ENCODE data around the gene RAP1GAP2.

Gene RAP1GAP2

DNA sequence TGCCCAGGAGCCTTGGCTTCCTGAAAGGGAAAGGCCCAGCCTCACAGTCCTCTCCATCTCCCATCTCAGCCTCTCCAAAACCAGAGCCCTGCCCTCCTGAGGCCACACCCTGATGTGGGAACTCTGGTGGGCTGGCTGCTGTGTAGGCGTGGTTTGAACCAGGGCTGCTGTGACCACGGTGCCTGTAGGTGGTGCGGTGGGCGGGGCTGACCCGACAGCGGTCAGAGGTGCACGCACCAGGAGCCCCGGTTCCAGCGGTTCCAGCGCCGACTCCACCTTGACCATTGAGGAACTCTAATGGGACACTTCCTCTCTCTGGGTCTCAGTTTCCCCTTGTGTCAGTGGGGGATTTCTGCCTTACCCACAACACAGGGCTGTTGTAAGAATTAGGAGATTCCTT, 2.4 kb downstream of the RAP1GAP2 start:
- Histone ChIP-seq H3K36me3 (ENCODE audit: control insufficient read depth in 2 of 2, insufficient read depth in 2 of 2, low read length in 2 of 2) (peaks cover 2 to 6% of the 10 kb centered on the region in 2 donors), H3K27ac (ENCODE audit: low read depth in 2 of 2, low read length in 2 of 2) (no peak overlapping the region), H3K9ac (ENCODE audit: low read depth in 1 of 2, low read length in 2 of 2) (no peak overlapping the region), H3K27me3 (ENCODE audit: control insufficient read depth in 2 of 2, insufficient read depth in 2 of 2, low read length in 2 of 2) (no peaks in the 10 kb centered on the region), H3K4me1 (ENCODE audit: control insufficient read depth in 2 of 2, insufficient read depth in 2 of 2, low read length in 2 of 2) (peaks cover 28 to 33% of the 10 kb centered on the region in 2 donors), H3K9me3 (ENCODE audit: control insufficient read depth in 2 of 2, low read length in 2 of 2) (no peaks in the 10 kb centered on the region), H3K4me3 (ENCODE audit: low read length in 2 of 2) (no peak overlapping the region)

DNA sequence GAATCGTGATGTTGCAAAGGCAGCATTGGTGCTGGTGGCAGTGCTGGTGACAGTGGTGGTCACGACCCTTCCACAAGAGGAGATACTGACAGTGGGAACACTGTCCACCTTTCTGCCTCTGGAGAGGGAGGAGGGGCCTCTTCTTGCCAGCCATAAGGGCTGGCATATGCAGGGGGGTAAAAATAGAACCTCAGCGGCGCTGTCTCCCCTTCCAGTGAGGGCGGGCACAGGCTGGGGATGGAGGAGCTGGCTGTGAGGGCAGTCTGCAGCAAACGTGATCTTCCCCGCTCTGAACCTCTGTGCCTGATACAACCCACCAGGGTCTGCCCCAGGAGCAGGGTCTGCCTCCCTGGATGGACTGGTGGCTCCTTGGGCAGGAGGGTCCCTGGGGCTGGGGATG, 3.4 kb downstream of the RAP1GAP2 start:
- Histone ChIP-seq H3K36me3 (ENCODE audit: control insufficient read depth in 2 of 2, insufficient read depth in 2 of 2, low read length in 2 of 2) (peaks cover 5 to 6% of the 10 kb centered on the region in 2 donors), H3K27ac (ENCODE audit: low read depth in 2 of 2, low read length in 2 of 2) (no peak overlapping the region), H3K9me3 (ENCODE audit: control insufficient read depth in 2 of 2, low read length in 2 of 2) (no peaks in the 10 kb centered on the region), H3K9ac (ENCODE audit: low read depth in 1 of 2, low read length in 2 of 2) (no peak overlapping the region), H3K4me3 (ENCODE audit: low read length in 2 of 2) (no peak overlapping the region), H3K27me3 (ENCODE audit: control insufficient read depth in 2 of 2, insufficient read depth in 2 of 2, low read length in 2 of 2) (no peaks in the 10 kb centered on the region), H3K4me1 (ENCODE audit: control insufficient read depth in 2 of 2, insufficient read depth in 2 of 2, low read length in 2 of 2) (peaks cover 28 to 33% of the 10 kb centered on the region in 2 donors)

DNA sequence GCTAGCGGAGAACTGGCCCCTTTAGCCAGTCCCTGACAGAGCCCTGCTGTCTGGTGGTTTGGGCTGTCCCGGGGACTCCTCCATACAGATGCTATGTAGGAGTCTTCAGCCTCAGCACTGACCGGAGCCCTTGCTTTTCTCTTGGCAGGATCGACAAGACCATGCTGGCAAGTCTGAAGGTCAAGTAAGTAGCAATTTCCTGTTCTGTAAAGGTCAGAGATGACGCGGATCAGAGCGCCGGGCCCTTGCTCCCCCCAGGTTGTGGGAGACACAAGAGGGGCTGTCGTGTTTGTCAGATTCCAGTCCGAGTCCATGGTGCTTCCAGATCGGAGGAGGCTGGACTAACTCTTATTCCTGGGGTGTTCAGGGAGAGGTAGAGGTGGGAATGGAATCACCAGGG, 4.1 kb downstream of the RAP1GAP2 start:
- Histone ChIP-seq H3K4me1 (ENCODE audit: control insufficient read depth in 2 of 2, insufficient read depth in 2 of 2, low read length in 2 of 2) (peaks cover 26 to 30% of the 10 kb centered on the region in 2 donors), H3K9me3 (ENCODE audit: control insufficient read depth in 2 of 2, low read length in 2 of 2) (no peaks in the 10 kb centered on the region)

DNA sequence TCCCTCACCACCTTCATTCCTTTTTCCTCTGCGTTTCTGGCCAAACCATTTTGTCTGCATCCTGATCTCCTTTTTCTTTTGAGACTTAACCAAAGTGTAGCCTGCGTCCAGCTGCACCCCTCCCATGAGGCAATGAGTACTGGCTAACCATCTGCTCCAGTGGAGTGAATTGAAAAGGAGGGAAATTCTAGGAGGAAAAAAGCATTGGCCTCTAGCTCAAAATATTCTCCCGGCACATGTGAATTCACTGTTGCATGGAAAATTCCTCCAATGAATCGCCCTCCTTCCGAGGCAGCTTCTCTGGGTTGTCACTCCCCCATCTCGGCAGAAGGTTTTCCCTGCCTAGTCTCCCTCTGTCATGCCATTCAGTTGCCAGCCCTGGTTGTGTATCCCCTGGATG, 5.6 kb downstream of the RAP1GAP2 start:
- no peaks in the 10 kb centered on the region for H3K9me3 ChIP-seq (ENCODE audit: control insufficient read depth in 2 of 2, low read length in 2 of 2)
- no peaks in the 10 kb centered on the region for H3K27me3 ChIP-seq (ENCODE audit: control insufficient read depth in 2 of 2, insufficient read depth in 2 of 2, low read length in 2 of 2)
- no peak overlapping the region for H3K4me3 ChIP-seq (ENCODE audit: low read length in 2 of 2)
- peaks cover 5 to 6% of the 10 kb centered on the region in 2 donors for H3K36me3 ChIP-seq (ENCODE audit: control insufficient read depth in 2 of 2, insufficient read depth in 2 of 2, low read length in 2 of 2)
- H3K9ac ChIP-seq (ENCODE audit: low read depth in 1 of 2, low read length in 2 of 2): no peak overlapping the region
- H3K4me1 ChIP-seq (ENCODE audit: control insufficient read depth in 2 of 2, insufficient read depth in 2 of 2, low read length in 2 of 2): peaks cover 13 to 16% of the 10 kb centered on the region in 2 donors
- no peak overlapping the region for H3K27ac ChIP-seq (ENCODE audit: low read depth in 2 of 2, low read length in 2 of 2)

More for the DNA sequence above, 4.1 kb downstream of the RAP1GAP2 start:
- no peak overlapping the region for H3K4me3 ChIP-seq (ENCODE audit: low read length in 2 of 2)
- no peaks in the 10 kb centered on the region for H3K27me3 ChIP-seq (ENCODE audit: control insufficient read depth in 2 of 2, insufficient read depth in 2 of 2, low read length in 2 of 2)
- H3K27ac ChIP-seq (ENCODE audit: low read depth in 2 of 2, low read length in 2 of 2): no peak overlapping the region
- H3K9ac ChIP-seq (ENCODE audit: low read depth in 1 of 2, low read length in 2 of 2): no peak overlapping the region
- peaks cover 5 to 6% of the 10 kb centered on the region in 2 donors for H3K36me3 ChIP-seq (ENCODE audit: control insufficient read depth in 2 of 2, insufficient read depth in 2 of 2, low read length in 2 of 2)

DNA sequence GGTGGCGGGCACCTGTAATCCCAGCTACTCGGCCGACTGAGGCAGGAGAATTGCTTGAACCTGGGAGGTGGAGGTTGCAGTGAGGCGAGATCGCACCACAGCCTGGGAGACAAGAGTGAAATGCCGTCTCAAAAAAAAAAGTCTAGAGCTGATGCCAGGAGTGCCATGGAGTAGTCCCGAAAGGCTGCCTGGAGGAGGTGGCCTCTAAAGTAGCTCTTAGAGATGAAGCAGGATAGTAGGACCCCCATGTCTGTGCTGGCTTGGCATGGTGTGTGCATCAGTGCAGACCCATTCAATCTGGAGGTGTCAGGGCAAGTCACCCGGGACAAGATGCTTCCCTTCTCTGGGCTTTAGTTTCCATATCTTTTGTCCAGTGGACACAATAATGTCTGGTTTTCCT, 6.3 kb downstream of the RAP1GAP2 start:
- no peak overlapping the region for H3K9ac ChIP-seq (ENCODE audit: low read depth in 1 of 2, low read length in 2 of 2)
- no peaks in the 10 kb centered on the region for H3K9me3 ChIP-seq (ENCODE audit: control insufficient read depth in 2 of 2, low read length in 2 of 2)
- peaks cover 6 to 9% of the 10 kb centered on the region in 2 donors for H3K4me1 ChIP-seq (ENCODE audit: control insufficient read depth in 2 of 2, insufficient read depth in 2 of 2, low read length in 2 of 2)
- peaks cover 5 to 6% of the 10 kb centered on the region in 2 donors for H3K36me3 ChIP-seq (ENCODE audit: control insufficient read depth in 2 of 2, insufficient read depth in 2 of 2, low read length in 2 of 2)
- no peak overlapping the region for H3K4me3 ChIP-seq (ENCODE audit: low read length in 2 of 2)
- H3K27ac ChIP-seq (ENCODE audit: low read depth in 2 of 2, low read length in 2 of 2): no peak overlapping the region
- H3K27me3 ChIP-seq (ENCODE audit: control insufficient read depth in 2 of 2, insufficient read depth in 2 of 2, low read length in 2 of 2): no peaks in the 10 kb centered on the region

DNA sequence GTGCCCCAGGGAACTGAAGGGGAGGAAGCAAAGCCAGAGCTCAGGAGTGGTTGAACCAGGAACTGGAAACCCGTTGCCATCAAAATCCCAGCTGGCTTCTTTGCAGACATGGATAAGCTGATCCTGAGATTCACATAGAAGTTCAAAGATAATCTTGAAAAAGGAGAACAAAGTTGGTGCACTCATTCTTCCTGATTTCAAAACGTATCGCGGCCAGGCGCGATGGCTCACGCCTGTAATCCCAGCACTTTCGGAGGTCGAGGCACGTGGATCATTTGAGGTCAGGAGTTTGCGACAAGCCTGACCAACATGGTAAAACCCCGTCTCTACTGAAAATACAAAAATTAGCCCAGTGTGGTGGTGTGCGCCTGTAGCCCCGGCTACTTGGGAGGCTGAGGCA, 7.1 kb downstream of the RAP1GAP2 start:
- no peak overlapping the region for H3K4me3 ChIP-seq (ENCODE audit: low read length in 2 of 2)
- H3K27ac ChIP-seq (ENCODE audit: low read depth in 2 of 2, low read length in 2 of 2): no peak overlapping the region
- peaks cover under 1 to 4% of the 10 kb centered on the region in 2 donors for H3K4me1 ChIP-seq (ENCODE audit: control insufficient read depth in 2 of 2, insufficient read depth in 2 of 2, low read length in 2 of 2)
- no peaks in the 10 kb centered on the region for H3K9me3 ChIP-seq (ENCODE audit: control insufficient read depth in 2 of 2, low read length in 2 of 2)
- no peaks in the 10 kb centered on the region for H3K27me3 ChIP-seq (ENCODE audit: control insufficient read depth in 2 of 2, insufficient read depth in 2 of 2, low read length in 2 of 2)
- no peak overlapping the region for H3K9ac ChIP-seq (ENCODE audit: low read depth in 1 of 2, low read length in 2 of 2)
- peaks cover 5 to 6% of the 10 kb centered on the region in 2 donors for H3K36me3 ChIP-seq (ENCODE audit: control insufficient read depth in 2 of 2, insufficient read depth in 2 of 2, low read length in 2 of 2)

DNA sequence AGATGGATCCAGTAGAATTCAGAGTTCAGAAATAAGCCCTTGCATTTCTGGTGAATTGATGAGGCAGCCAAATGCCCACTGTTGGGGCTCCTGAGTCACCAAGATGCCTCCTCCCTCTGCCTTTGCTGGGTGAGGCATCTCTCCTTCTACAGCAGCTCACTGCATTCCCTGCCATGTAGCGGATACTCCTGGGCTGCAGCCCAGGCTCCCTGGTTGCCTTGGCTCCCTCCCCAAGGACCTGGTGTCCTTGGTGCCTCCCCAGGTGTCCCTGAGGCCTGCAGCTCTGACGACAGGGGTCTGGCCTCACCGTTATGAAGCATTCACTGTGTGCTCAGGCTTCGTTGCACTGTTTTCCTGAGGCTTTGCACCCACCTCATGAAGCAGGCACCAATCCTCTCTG, 7.7 kb downstream of the RAP1GAP2 start:
- Histone ChIP-seq H3K27ac (ENCODE audit: low read depth in 2 of 2, low read length in 2 of 2) (no peak overlapping the region), H3K36me3 (ENCODE audit: control insufficient read depth in 2 of 2, insufficient read depth in 2 of 2, low read length in 2 of 2) (peaks cover 5 to 6% of the 10 kb centered on the region in 2 donors), H3K4me3 (ENCODE audit: low read length in 2 of 2) (no peak overlapping the region), H3K27me3 (ENCODE audit: control insufficient read depth in 2 of 2, insufficient read depth in 2 of 2, low read length in 2 of 2) (no peaks in the 10 kb centered on the region), H3K9me3 (ENCODE audit: control insufficient read depth in 2 of 2, low read length in 2 of 2) (no peaks in the 10 kb centered on the region), H3K9ac (ENCODE audit: low read depth in 1 of 2, low read length in 2 of 2) (no peak overlapping the region), H3K4me1 (ENCODE audit: control insufficient read depth in 2 of 2, insufficient read depth in 2 of 2, low read length in 2 of 2) (peaks cover 0 to under 1% of the 10 kb centered on the region in 2 donors)

DNA sequence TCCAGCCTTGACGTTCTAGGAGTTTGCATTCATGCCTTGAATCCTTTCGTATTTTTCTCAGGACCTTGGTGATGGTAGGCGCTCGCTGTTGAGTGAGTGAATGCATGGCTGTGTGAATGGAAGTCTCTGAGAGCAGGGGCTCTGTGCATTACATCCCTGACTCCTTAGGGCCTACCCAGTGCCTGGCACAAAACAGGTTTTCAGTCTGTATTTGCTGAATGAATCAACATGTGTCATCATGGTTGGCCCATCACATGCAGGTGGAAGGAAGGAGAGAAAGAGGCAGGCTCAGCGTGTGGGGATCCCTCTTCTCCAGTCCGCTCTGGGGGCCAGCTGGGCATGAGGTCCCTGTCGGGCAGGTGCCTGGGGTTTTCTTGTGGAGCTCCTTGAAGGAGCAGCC, 8.7 kb downstream of the RAP1GAP2 start:
- Histone ChIP-seq H3K36me3 (ENCODE audit: control insufficient read depth in 2 of 2, insufficient read depth in 2 of 2, low read length in 2 of 2) (peaks cover 5 to 6% of the 10 kb centered on the region in 2 donors), H3K27ac (ENCODE audit: low read depth in 2 of 2, low read length in 2 of 2) (no peak overlapping the region), H3K9ac (ENCODE audit: low read depth in 1 of 2, low read length in 2 of 2) (no peak overlapping the region), H3K4me3 (ENCODE audit: low read length in 2 of 2) (no peak overlapping the region), H3K9me3 (ENCODE audit: control insufficient read depth in 2 of 2, low read length in 2 of 2) (no peaks in the 10 kb centered on the region), H3K4me1 (ENCODE audit: control insufficient read depth in 2 of 2, insufficient read depth in 2 of 2, low read length in 2 of 2) (no peaks in the 10 kb centered on the region), H3K27me3 (ENCODE audit: control insufficient read depth in 2 of 2, insufficient read depth in 2 of 2, low read length in 2 of 2) (no peaks in the 10 kb centered on the region)

DNA sequence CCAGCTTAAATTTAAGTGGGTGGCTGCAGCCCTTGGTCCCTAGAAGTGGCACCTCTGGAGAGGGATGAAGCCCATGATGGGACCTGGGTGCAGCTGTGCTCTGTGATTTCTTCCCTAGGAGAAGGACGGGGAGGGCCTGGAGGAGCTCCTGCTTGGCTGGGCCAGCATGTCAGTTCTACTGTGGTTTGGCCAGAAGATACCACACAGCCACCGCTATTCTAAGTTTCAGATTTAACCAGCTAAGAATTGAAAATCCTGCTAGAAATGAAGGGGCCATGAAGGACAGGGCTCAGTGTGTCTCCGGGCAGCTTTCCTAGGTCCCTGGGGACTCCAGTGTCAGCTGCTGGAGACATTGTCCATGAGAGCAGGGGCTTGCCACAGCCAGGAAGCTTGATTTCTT, 9.7 kb downstream of the RAP1GAP2 start:
- no peak overlapping the region for H3K9ac ChIP-seq (ENCODE audit: low read depth in 1 of 2, low read length in 2 of 2)
- no peak overlapping the region for H3K4me3 ChIP-seq (ENCODE audit: low read length in 2 of 2)
- no peak overlapping the region for H3K27ac ChIP-seq (ENCODE audit: low read depth in 2 of 2, low read length in 2 of 2)
- no peaks in the 10 kb centered on the region for H3K4me1 ChIP-seq (ENCODE audit: control insufficient read depth in 2 of 2, insufficient read depth in 2 of 2, low read length in 2 of 2)
- H3K9me3 ChIP-seq (ENCODE audit: control insufficient read depth in 2 of 2, low read length in 2 of 2): no peaks in the 10 kb centered on the region
- H3K27me3 ChIP-seq (ENCODE audit: control insufficient read depth in 2 of 2, insufficient read depth in 2 of 2, low read length in 2 of 2): no peaks in the 10 kb centered on the region
- peaks cover 5 to 6% of the 10 kb centered on the region in 2 donors for H3K36me3 ChIP-seq (ENCODE audit: control insufficient read depth in 2 of 2, insufficient read depth in 2 of 2, low read length in 2 of 2)

DNA sequence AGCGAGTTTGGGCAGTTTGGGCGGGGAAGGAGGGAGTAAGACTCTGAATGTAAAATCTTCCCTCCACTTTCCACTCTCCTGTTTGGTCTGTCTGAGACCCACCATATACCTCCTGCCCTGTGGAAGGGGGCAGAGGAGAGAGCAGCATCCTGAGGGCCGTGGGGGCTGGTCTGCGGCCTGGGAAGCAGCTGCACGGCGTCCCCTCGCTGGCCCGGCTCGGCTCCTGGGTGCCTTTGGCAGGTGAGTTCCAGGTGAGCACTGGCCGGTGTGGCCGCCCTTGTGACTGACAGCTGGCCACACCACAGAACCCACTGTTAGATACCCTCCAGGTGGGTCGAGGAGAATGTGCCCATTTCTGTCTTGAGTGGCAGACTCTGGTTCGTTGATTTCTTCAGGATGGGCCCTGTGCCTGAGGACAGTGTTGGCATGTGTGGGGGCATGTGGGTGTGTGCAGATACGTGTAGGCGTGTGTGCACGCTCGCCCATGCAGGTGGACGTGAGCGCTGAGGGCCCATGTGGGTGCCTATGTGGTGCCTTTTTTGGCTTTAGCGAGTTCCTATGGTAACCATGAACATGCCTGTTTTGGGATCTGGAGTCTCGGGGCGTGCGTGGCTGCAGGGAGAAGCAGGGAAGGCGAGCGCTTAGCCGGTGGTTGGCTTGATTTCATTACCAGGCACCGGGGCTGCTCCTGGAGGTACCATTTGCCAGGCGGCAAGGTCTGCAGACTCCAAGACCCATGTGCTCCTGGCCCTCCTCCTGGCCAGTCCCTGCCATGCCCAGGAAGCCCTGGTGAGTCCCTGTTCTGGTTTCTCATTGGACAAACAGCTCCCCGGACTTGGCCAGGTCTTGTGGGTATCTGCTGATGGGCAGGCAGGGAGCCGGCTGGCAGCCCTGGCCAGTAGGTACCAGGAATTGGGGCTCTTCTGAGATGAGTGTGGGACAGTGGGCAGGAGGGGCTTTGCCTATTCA, 12.4 kb downstream of the RAP1GAP2 start:
- Histone ChIP-seq H3K9me3 (ENCODE audit: control insufficient read depth in 2 of 2, low read length in 2 of 2) (no peaks in the 10 kb centered on the region), H3K36me3 (ENCODE audit: control insufficient read depth in 2 of 2, insufficient read depth in 2 of 2, low read length in 2 of 2) (peaks cover 0 to 3% of the 10 kb centered on the region in 2 donors), H3K4me3 (ENCODE audit: low read length in 2 of 2) (no peak overlapping the region), H3K27me3 (ENCODE audit: control insufficient read depth in 2 of 2, insufficient read depth in 2 of 2, low read length in 2 of 2) (no peaks in the 10 kb centered on the region), H3K9ac (ENCODE audit: low read depth in 1 of 2, low read length in 2 of 2) (no peak overlapping the region), H3K27ac (ENCODE audit: low read depth in 2 of 2, low read length in 2 of 2) (no peak overlapping the region), H3K4me1 (ENCODE audit: control insufficient read depth in 2 of 2, insufficient read depth in 2 of 2, low read length in 2 of 2) (no peaks in the 10 kb centered on the region)

All from mucosa of rectum (tissue), 2 donors.